GM12874 (cell line): ENCODE data around the gene ULK3.
A peak's percentile ranks its signal among the peaks of the same experiment; 100 is the strongest.

ENCODE experiments used
- CTCF ChIP-seq: IDR thresholded peaks from 2 replicates; pipeline ENCODE4 v1.5.1; 2011; ENCODE audit warnings: low read depth, mild to moderate bottlenecking, control low read depth, low read length, moderate library complexity; ENCODE audit not compliant: insufficient read depth

ULK3 gene

DNA sequence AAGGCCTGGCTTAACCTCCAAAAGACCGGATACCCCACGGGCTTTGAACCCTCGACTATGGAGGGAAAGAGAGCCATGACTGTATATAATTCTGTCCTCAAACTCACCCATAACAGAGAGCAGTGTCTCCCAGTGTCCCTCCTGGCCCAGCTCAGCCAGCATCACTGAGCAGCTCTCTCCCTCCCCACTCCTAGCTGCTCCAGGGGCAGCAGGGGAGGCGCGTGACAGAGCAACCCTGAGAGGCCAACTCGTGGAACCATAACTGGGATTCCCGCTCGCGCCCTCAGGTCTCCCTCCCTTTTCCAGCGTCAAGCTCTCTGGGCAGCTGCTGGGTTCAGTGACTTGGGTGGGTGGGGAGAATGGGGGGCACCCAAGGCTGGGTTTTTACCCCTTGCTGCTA lies 17.1 kb downstream of the ULK3 start:
- TF ChIP-seq CTCF: no peak

DNA sequence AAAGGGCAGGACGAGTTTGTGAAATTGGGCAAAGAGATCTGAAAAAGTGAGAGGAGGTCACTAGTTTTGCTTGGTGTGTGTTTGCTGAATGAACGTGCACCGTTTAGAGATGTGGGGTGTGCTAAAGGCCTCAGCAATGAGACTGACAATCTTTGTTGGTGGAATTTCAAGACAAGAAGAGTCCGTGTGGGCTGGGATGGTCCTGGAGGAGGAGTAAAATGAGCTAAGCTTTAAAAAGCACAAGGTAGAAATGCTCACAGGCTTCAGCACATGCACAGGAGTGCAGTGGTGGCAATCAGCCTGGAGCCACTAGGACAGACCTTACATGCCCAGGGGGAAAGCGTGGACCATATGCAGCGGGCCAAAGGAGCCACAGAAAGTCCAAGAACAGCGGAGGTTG lies 18.0 kb downstream of the ULK3 start:
- TF ChIP-seq CTCF: no peak

DNA sequence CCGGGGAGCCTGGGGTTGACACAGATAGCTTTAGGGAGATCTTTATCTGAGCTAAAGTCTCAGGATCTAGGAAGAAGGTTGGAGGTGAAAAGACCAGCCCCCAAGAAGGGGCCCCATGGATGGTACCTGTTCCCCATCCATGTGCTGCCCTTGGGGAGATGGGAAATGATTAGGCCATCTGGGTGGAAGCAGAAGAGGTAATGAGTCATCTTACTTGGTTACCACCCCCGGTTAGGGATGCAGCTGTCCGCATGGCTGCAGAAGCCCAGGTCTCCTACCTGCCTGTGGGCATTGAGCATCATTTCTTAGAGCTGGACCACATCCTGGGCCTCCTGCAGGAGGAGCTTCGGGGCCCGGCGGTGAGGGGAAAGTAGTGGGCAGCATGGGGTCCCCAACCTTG lies 19.6 kb downstream of the ULK3 start:
- TF ChIP-seq CTCF: no peak

DNA sequence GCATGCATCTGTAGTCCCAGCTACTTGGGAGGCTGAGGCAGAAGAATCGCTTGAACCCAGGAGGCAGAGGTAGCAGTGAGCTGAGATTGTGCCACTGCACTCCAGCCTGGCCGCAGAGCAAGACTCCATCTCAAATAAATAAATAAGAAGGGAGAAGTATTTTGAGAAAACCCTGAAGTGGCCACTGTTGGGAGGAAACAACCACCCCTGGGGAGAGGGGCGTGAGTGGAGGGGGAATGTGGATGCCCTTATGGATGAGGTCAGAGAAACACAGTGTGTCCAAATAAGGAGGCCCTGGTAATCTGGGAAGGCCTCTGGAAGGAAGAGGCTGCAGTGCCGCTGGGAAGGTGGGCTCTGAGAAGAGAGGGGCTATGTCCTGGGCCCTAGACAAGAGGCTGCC lies 20.7 kb downstream of the ULK3 start:
- no peak for TF ChIP-seq CTCF

DNA sequence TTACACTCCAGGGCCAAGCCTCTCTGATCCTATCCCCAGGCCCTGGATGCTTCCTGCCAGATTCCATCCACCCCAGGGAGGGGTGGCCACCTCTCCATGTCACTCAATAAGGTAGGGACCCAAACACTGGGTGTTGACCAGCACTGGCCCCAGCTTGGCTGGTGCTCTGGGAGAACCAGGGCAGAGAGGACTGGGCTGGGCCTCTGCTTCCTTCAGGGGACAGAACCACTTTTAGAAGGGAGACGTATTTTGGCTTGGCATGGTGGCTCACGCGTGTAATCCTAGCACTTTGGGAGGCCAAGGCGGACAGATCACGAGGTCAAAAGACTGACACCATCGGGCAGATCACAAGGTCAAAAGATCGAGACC lies 21.2 kb downstream of the ULK3 start:
- no peak for TF ChIP-seq CTCF

- peak; percentile 20; the same call in 1 of the 2 replicates for TF ChIP-seq CTCF
Observed at GRCh38 chr15:74821091-74821789, 21.7 kb downstream of the ULK3 start.

DNA sequence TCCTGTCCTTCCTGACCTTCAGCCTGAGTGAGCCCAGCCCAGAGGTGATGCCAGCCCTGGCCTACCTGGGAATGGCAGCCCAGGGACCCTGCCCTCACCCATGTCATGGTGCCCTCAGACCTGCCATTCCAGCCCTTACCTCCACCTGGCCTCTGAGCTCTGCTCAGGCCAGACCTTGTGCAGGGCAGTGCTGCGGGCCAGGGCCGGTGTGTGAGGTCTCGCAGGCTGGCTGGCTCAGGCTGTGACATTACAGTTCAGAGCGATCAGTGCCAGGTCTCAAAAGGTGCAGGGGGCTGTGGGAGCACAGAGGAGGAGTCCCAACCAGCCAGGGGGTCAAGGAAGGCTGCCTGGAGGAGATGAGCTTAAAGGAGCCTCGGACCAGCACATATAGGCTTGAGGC lies 22.9 kb downstream of the ULK3 start:
- no peak for TF ChIP-seq CTCF
